Left forelimb (tissue), 1 donor: ENCODE measurements around the gene SBF2.

Experiments used
- DNase-seq: peaks from one replicate; pipeline ENCODE4 v3.0.0-alpha.2; 2018; ENCODE audit warnings: low spot score

The SBF2 gene

GRCh38 chr11:9806946-9807687 is 486.9 kb downstream of the SBF2 start:
- DNase-seq: no peak

DNA sequence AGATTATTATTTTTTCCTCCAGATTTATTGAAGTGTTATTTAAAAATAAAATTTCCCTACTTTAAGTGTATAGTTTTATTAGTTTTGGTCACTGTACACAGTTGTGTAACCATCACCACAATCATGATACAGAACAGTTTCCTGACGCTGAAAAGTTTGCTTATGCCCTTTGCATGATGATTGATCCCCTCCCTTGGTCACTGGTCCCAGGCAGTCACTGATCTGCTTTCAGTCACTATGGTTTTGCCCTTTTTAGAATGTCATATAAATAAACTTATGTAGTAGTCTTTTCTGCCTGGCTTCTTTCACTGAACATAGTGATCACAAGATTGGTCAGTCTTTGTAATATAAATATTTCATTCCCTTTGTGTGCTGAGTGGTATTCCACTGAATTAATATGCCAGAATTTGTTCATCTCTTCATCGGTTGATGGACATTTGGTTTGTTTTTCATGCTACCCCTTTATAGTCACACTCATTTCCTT is 489.6 kb downstream of the SBF2 start:
- no peak for DNase-seq

DNA sequence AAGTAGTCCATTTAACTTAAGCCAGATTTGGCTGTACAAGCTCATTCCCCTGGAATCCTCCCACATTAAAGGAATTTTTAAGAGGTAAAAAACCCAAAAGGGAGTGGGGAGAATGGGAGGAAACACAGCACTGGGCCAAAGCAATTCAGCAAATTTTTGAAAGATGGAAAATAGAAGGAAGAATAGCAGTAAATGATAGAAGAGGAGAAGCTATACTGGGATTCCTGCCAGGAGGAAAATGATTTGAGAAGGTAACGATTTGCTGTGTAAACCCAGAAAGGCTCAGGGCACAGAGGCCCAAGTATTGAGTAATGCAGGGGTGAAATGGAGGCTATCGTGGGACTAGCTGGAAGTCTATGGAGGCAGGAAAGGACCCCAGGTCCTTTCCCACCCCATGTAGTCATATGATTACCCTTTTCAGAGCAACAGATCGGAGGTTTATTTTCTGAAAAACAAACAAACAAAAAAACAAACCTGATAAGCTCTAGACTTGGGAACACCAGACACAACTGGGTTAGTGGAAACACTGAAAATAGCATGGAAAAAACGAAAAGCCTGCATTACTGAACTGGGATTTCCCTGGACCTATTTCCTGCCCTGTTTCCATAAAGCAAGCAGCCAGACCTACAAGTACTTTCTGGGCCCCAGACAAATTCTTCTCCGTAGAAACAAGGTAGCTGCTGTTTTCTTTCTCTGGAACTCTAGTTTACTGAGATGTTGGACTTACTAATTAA is 490.2 kb downstream of the SBF2 start:
- no peak for DNase-seq

DNA sequence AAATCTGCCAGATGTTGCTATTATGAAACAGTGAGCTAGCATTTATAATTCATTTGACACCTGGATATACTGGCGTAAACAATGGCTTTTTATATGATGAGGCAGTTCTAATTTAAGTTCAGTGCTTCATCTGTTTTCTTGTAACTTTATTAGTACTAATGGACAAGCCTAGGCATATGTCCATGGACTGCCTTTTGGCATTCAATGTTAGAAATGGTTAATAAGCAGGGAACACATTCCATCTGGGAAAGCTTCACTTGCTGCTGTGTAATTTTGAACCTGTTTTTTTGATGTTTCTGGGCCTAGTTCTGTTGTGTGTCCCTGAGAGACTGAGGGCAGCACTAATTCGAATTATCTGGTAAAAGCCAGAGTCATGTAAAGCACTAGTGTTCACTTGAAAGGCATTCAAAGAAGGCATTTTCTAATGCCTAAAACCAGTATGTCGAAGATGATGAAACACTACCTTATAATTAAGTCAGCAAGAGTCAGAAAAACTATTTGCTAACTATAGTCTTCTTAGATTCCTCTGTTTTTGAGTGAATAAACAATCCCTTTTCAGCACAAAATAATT is 491.6 kb downstream of the SBF2 start:
- no peak for DNase-seq

DNA sequence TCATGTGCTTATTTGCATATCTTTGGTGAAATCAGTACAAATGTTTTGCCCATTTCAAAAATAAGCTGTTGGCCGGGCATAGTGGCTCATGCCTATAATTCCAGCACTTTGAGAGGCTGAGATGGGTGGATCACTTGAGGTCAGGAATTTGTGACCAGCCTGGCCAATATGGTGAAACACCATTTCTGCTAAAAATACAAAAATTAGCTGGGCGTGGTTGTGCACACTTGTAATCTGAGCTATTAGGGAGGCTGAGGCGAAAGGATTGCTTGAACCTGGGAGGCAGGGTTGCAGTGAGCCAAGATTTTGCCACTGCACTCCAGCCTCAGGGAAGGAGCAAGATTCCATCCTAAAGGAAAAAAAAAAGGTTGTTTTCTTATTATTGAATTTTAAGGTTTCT is 494.1 kb downstream of the SBF2 start:
- DNase-seq: no peak

GRCh38 chr11:9797300-9797699 is 496.7 kb downstream of the SBF2 start:
- no peak for DNase-seq

DNA sequence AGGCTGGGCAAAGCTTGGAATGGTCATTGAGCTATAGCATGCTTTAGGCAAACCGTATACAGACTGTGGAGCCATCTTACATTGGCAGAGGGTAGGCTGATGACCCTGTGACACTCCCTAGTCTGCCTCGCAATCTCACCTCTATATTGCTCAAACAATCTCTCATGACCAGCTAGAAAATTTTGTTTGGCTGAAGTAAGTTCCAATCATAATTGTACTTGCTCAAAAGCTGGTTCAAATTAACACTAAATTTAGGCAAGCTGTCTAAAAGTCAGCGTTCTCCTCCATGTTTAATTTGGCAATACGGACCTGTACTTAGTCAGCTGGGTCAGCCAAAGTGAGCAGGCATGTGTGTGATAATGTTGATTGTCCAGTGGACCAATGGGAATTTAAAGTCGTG is 497.2 kb downstream of the SBF2 start:
- DNase-seq: no peak

DNA sequence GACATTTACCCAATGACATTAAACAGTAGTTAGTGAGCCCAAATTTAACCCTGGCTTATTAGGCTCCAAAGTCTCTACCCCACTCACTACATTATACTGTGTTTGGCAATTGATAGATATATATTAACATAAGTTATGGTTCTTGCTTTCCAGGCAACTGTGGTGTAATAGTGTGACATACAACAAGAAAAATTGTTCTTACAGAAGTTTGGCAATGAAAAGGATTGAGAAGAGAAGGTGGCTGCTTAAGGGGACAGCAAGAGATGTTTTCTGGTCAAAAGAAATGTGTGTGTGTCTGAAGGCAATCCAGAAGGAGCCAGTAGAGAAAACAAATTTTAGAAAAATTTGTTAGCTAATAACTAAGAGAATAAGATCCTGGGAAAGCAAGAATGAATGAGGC is 497.8 kb downstream of the SBF2 start:
- no peak for DNase-seq

DNA sequence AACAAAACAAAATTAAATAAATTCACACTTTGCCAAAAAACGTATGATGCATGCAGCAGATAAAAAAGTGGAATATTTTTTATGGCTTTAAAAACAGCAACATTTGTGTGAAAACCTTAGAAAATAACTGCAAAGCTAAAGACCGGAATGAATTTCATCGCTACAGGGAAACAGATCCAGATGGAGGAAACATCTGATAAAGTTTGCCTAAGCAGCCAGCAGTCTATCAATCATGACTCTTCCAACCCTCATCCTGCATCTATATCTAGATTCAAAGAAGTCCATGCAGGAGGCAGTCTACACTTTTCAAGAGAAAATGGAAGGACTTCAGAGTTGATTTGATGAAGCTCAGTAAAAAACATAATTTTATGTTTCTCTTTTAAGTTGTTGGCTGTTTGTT is 503.3 kb downstream of the SBF2 start:
- DNase-seq: no peak

DNA sequence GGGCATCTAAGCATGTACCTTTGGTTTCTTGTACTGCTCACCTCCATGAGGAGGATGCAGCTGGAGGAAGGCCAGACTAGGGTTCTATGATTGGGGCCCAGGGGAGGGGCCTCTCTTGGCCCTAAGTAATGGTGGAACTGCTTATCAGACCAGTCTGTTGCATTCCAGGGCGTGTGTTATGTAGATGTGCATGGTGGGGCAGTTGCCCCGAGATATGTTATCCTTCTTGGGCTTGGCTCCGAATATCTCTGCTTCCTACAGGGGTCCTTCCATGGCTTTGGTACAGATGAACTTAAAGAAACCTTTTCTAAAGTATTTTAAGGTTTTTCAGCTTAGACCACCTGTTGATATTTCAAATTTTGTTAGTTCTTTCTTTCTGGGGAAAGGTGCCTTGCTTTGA is 504.1 kb downstream of the SBF2 start:
- DNase-seq: no peak

GRCh38 chr11:9787981-9788521 is 506.0 kb downstream of the SBF2 start:
- DNase-seq: no peak

GRCh38 chr11:9787260-9787659 is 506.8 kb downstream of the SBF2 start:
- no peak for DNase-seq

GRCh38 chr11:9784602-9785315 is 509.3 kb downstream of the SBF2 start:
- DNase-seq: no peak

GRCh38 chr11:9783986-9784385 is 510.0 kb downstream of the SBF2 start:
- no peak for DNase-seq

- no peak for DNase-seq
These were observed 513.1 kb downstream of the SBF2 start for GRCh38 chr11:9780929-9781328.

DNA sequence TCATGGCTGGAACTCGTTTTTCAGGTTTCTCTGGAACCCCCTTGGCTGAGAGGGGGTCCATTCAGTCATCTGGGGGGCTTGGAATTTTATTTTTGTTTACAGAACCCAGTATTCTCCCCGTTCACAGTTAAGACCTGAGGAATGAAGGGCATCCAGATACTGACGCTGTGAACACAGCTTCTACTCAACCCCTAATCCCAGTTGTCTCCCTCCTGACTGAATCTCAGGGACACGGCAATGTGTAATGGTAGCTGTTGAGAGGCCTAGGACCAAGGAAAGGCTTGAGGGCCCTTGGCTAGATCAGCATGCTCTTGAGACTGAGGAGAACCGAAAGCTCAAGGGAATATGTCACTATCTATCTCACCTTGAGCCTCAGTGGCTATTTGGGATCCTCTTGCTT is 516.5 kb downstream of the SBF2 start:
- no peak for DNase-seq

DNA sequence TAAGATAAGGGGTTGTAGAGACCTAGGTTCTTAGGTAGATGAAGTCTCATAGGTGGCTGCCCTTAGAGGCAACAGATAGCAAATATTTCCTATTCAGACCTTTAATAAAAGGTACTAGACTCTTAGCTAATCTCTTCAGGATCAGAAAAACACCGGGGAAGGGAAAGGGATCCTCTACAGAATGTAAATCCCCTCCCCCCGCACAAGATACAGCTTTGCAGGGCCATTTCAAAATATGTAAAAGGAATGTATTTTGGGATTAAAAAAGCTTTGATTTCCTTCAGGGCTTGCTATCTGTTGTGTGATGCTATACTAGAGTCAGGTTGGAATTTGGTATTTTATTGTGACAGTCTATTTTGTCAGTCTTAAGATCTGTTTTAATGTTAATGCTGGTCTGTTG is 517.0 kb downstream of the SBF2 start:
- no peak for DNase-seq

DNA sequence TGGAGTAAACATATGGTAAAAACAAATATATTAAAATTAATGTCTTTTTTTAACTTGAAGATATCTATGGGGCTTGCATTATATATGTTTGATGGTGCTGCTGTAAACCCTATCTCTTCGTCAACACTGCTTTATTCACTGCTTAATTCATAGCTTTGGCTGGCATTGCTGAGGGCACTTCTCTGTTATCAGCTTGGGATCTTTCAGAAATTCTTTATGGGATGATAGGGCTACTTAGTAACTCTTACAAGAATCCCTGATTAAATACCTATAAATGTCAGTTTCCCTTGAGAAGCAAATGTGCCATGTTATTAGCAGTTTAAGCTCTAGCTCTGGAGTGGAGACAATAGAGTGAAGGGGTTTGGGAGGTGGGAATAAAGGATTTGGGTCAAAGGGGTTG is 517.8 kb downstream of the SBF2 start:
- DNase-seq: no peak

DNA sequence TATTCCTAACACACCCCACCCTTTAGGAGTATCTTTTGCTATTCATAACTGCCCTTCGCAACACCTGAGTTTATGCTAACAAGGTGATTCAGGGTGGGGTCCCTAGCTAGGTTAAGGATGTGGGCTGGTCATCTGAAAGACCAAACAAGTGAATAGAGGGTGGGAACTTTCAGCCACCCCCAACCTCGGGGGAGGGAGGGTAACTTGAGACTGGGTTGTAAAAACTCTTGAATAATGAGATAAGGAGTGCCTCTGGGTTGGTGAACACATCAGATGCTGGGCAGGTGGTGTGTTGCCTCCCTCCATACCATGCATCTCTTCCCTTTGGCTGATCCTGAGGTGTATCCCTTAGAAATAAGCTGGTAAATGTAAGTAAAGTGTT is 518.6 kb downstream of the SBF2 start:
- no peak for DNase-seq

DNA sequence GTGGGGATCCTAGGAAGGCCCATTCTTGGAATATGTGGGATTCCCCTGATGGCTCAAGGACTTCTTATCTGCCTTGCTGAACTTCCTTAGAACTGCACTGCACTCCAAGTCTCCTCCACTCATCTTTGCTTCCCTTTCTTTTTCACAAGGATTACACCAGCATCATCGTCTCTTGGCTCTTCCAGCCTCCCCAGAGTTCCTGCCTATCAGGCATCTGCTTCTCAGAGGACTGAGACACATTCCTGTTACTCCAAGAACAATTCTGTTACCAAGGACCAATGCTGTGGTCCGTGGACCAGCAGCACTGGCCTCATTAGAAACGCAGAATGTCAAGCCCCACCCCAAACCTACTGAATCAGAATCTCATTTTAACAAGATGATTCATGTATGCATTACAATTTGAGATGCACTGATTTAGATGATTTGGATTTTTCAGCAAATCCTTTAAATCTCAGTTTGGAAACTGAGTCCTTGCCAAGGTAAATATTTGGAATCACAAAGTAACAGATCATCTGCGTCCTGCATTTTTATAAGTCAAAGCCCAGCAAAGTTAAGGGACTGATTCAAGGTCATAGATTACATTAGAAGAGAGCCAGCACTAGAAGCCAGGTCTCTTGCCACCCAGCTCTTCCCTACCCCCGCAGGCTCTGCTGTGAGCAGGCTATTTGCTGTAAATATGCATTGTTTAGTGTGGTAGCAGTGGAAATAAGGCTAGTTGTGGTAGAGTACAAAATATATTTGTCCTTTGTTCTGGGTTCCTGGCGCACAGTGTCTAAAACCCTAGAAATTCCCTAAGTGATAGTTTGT is 519.2 kb downstream of the SBF2 start:
- no peak for DNase-seq

GRCh38 chr11:9774109-9774508 is 519.9 kb downstream of the SBF2 start:
- DNase-seq: no peak

DNA sequence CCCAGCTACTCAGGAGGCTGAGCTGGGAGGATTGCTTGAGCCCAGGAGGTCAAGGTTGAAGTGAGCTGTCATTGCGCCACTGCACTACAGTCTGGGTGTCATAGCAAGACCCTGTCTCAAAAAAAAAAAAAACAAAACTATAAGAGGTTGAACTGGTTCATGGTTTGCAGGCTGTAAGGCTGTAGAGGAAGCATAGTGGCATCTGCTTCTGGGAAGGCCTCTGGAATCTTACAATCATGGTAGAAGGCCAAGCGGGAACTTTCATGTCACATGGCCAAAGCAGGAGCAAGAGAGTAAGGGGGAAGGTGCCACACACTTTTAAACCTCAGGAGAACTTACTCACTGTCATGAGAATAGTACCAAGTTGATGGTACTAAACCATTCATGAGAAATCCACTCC is 520.5 kb downstream of the SBF2 start:
- DNase-seq: no peak
